Naive thymus-derived CD4-positive, alpha-beta T cell (primary cell): ENCODE measurements around the gene FAM13A. TPM values are rescaled to one million over a fixed set of nuclear protein-coding genes. Genes with fewer than 3 reads are reported as not detected.
A peak's percentile ranks its signal among the peaks of the same experiment; 100 is the strongest.

ENCODE experiments used
- ATAC-seq: fragments of 150-1000 bp; cut with Tn5 transposase; 2 replicates; pipeline ENCODE4 v1.10.0; 2021; ENCODE audit warnings: mild to moderate bottlenecking, moderate library complexity
- CTCF ChIA-PET: fragments of 350-600 bp; sonication (Branson Sonifier 250); formaldehyde crosslinking; loops from one replicate; lab custom pipeline; 2021; ENCODE audit warnings: antibody characterized with exemption; lab: Charles Lee
- POLR2A ChIA-PET: fragments of 350-600 bp; sonication (Branson Sonifier 250); formaldehyde crosslinking; loops from one replicate; lab custom pipeline; 2021; ENCODE audit warnings: antibody characterized with exemption, inconsistent platforms; lab: Charles Lee
- DNase-seq, 9 donors: peaks; one replicate each; pipeline versions ENCODE4 v3.0.0 to v3.0.0-alpha.2; 2020 to 2022; ENCODE audit warnings: mixed read lengths in 1 of 9
- H3K27ac ChIP-seq: one replicate; pipeline ENCODE4 v1.7.0; 2013; ENCODE audit warnings: mild to moderate bottlenecking, low read depth, low read length, moderate library complexity
- H3K27me3 ChIP-seq, 2 donors: one replicate each; pipeline ENCODE4 v1.7.0; 2013; ENCODE audit warnings: low read length in 2 of 2, mild to moderate bottlenecking in 2 of 2, moderate library complexity in 2 of 2; ENCODE audit not compliant: control insufficient read depth in 2 of 2, insufficient read depth in 2 of 2
- H3K36me3 ChIP-seq, 3 experiments: 1 replicate in 2 of 3; 2 replicates in 1 of 3; pipeline ENCODE4 v1.7.0; 2013; ENCODE audit warnings: low read length in 3 of 3, mild to moderate bottlenecking in 3 of 3, moderate library complexity in 1 of 3; ENCODE audit not compliant: insufficient read depth in 3 of 3, control insufficient read depth in 2 of 3
- H3K4me1 ChIP-seq, 2 donors: one replicate each; pipeline ENCODE4 v1.7.0; 2013; ENCODE audit warnings: low read length in 2 of 2, mild to moderate bottlenecking in 2 of 2, moderate library complexity in 1 of 2; ENCODE audit not compliant: control insufficient read depth in 2 of 2, insufficient read depth in 2 of 2
- H3K4me3 ChIP-seq: 2 replicates; pipeline ENCODE4 v1.7.0; 2013; ENCODE audit warnings: mild to moderate bottlenecking, low read length
- H3K9me3 ChIP-seq, 3 experiments: 1 replicate in 2 of 3; 2 replicates in 1 of 3; pipeline ENCODE4 v1.7.0; 2013; ENCODE audit warnings: low read length in 3 of 3; ENCODE audit not compliant: control insufficient read depth in 2 of 3
- H3K27ac Mint-ChIP-seq, 9 donors: one replicate each; pipeline ENCODE4 v1.8.0; 2020 to 2022; ENCODE audit warnings: mixed read lengths in 9 of 9, mild to moderate bottlenecking in 8 of 9, moderate library complexity in 5 of 9, inconsistent platforms in 2 of 9
- H3K27me3 Mint-ChIP-seq, 5 donors: one replicate each; pipeline ENCODE4 v1.8.0; 2021 to 2022; ENCODE audit warnings: mixed read lengths in 5 of 5, mild to moderate bottlenecking in 1 of 5
- H3K36me3 Mint-ChIP-seq, 5 donors: one replicate each; pipeline ENCODE4 v1.8.0; 2020 to 2022; ENCODE audit warnings: mixed read lengths in 5 of 5, mild to moderate bottlenecking in 3 of 5, inconsistent platforms in 1 of 5
- H3K4me1 Mint-ChIP-seq, 7 donors: one replicate each; pipeline ENCODE4 v1.8.0; 2020 to 2022; ENCODE audit warnings: mixed read lengths in 7 of 7, mild to moderate bottlenecking in 3 of 7, inconsistent platforms in 1 of 7
- H3K4me3 Mint-ChIP-seq, 10 donors: one replicate each; pipeline ENCODE4 v1.8.0; 2020 to 2022; ENCODE audit warnings: mild to moderate bottlenecking in 10 of 10, mixed read lengths in 10 of 10, moderate library complexity in 6 of 10, inconsistent platforms in 2 of 10
- H3K9me3 Mint-ChIP-seq, 11 donors: one replicate each; pipeline ENCODE4 v1.8.0; 2020 to 2022; ENCODE audit warnings: mixed read lengths in 11 of 11, mild to moderate bottlenecking in 4 of 11, inconsistent platforms in 1 of 11, moderate library complexity in 1 of 11
- intact Hi-C, 2 donors: fragments of 100-400 bp; cut with micrococcal nuclease; formaldehyde crosslinking; loops; one replicate each; pipeline ENCODE4 v1.15.1; 2023
- polyA plus RNA-seq, 2 donors: library from polyadenylated mRNA; unstranded; fragments of 300-500 nt; fragmentation: Illumina TruSeq; gene quantifications; one replicate each; pipeline ENCODE4 v1.2.3, GENCODE V29; 2021
- total RNA-seq, 6 experiments: library from RNA in 5 of 6; stranded (reverse) in 5 of 6; gene quantifications; 1 replicate in 5 of 6; 2 replicates in 1 of 6; pipeline ENCODE4 v1.2.3 and lab custom pipeline; 2021 to 2026

FAM13A gene
- total and polyA plus RNA-seq, 7 experiments from 2014 or later: 4.5 to 60.4 (median 10.2) TPM

DNA sequence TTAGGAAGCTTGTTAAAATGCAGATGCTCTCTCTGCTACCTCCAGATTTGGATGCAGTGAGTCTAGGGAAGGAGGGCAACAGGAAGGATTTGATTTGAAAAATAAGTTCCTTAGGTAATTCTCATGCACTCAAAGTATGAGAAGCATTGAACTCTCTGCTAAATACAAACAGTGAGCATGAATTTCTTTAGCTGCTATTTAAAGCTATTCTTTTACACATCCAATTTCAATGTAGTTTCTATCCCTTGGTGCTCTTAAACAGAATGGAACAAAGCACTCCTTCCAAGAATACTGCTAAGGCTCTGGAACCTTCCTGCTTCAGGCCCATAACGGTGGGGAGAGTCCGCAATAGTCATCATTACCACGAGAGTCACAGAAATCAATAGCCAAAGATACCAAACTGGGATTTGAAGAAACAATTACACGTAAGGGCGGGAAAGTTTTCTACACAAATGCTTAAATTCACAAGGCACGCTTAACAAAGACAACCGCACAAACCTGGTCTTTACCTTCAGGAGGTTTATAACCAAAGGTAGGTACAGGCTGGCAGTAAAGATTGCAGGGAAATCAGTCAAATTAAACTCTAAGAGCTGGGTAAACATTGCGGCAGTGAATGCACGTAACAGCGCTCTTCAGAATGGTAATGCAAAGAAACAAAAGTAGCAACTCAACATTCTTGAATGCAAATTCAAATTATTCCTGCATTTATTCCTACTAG, 236.1 kb downstream of the FAM13A start:
- Histone ChIP-seq H3K9me3 (no peaks in the 10 kb centered on the region), H3K27me3 (no peaks in the 10 kb centered on the region), H3K27ac (peak overlapping the region; percentile 83), H3K36me3 (no peaks in the 10 kb centered on the region), H3K4me3 (peak overlapping the region; percentile 11), H3K4me1 (peaks cover 0 to 13% of the 10 kb centered on the region in 2 donors)
- POLR2A ChIA-PET: interaction anchor here (0.6 to 2.8 kb wide), 3 partner anchors 124 to 202 kb away, joined by 3 to 18 read pairs (median 6); no protein-coding TSS in a partner anchor
- DNase-seq (no peak), ATAC-seq (no peak)
- CTCF ChIA-PET: interaction anchor here (0.5 to 7.4 kb wide), 6 partner anchors 8 to 607 kb away, joined by 3 to 199 read pairs (median 5); no protein-coding TSS in a partner anchor
- H3K4me3 Mint-ChIP-seq: peak overlapping the region in 9 of 10 donors; percentile 76 to 97 (median 88)
- H3K27ac Mint-ChIP-seq: peak overlapping the region; percentile 28 to 96 (median 87)
- no peaks in the 10 kb centered on the region for H3K9me3 Mint-ChIP-seq
- H3K27me3 Mint-ChIP-seq: peaks cover 0 to 6% (median 0%) of the 10 kb centered on the region in 5 donors
- H3K36me3 Mint-ChIP-seq: peaks cover 0 to 22% (median 0%) of the 10 kb centered on the region in 5 donors
- intact Hi-C loops: loop anchor here (5.0 to 10.0 kb wide), 9 partner anchors 66 to 1886 kb away; partner anchors contain the start of genes AFF1 (in 1 of the 2), GPRIN3 (in 1 of the 2), HERC6 (in 1 of the 2) and KLHL8 (in 1 of the 2)
- H3K4me1 Mint-ChIP-seq: peaks cover 0 to 63% (median 50%) of the 10 kb centered on the region in 7 donors

DNA sequence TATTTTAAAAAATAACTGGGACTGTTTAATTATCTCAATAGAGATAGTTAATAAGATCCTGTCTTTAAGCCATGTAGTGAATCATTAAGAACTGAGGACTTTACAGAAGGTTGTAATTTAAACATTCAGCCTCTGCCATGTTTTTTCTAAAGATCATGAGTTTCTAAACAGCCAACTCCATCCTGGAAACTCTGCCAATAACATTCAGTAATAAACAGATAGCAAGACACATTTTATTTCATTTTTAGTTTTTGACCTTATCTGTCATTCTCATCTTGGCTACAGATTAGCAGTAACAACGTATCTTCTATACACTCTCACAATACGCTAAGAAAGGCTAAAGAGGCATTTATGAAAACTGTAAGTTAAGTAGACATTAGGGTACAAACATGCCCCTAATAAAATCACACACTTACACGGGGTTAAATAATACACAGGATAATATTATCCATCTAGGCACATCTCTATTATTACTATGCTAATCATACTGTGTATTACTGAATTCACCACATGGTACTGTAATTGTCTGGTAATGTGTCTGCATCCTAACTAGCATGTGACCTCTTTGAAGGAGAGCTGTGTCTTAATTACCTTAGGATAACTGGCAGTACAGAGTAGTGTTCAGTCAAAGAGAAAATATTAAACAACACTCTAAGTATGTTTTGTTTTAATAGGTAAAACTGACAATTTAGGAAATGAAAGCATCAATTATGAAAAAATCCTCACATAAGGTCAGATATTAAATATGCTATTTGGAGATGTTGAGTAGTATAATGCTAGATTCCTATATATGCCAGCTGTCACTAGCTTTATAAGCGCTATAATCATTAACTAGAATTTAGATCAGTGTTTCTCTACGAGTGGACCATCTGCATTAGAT, 236.9 kb downstream of the FAM13A start:
- no peaks in the 10 kb centered on the region for H3K36me3 ChIP-seq
- no peaks in the 10 kb centered on the region for H3K9me3 ChIP-seq
- peaks cover 0 to 13% of the 10 kb centered on the region in 2 donors for H3K4me1 ChIP-seq
- H3K4me1 Mint-ChIP-seq: peaks cover 0 to 67% (median 50%) of the 10 kb centered on the region in 7 donors
- H3K27ac Mint-ChIP-seq: peak overlapping the region; percentile 28 to 96 (median 87)
- peaks cover 0 to 7% (median 0%) of the 10 kb centered on the region in 5 donors for H3K27me3 Mint-ChIP-seq
- H3K9me3 Mint-ChIP-seq: no peaks in the 10 kb centered on the region
- intact Hi-C loops: loop anchor here (5.0 to 10.0 kb wide), 11 partner anchors 67 to 1885 kb away; partner anchors contain the start of genes AFF1 (in 1 of the 2), GPRIN3 (in 1 of the 2), HERC6 (in 1 of the 2) and KLHL8 (in 1 of the 2)
- POLR2A ChIA-PET: interaction anchor here (0.6 to 2.8 kb wide), 4 partner anchors 9 to 207 kb away, joined by 3 to 18 read pairs (median 4); no protein-coding TSS in a partner anchor
- no peaks in the 10 kb centered on the region for H3K27me3 ChIP-seq
- DNase-seq: no peak
- ATAC-seq: no peak
- H3K27ac ChIP-seq: peak overlapping the region; percentile 83
- CTCF ChIA-PET: interaction anchor here (0.7 to 7.4 kb wide), 9 partner anchors 9 to 285 kb away, joined by 3 to 199 read pairs (median 4); no protein-coding TSS in a partner anchor
- H3K36me3 Mint-ChIP-seq: peaks cover 0 to 22% (median 0%) of the 10 kb centered on the region in 5 donors
- peak overlapping the region; percentile 11 for H3K4me3 ChIP-seq
- peak overlapping the region in 9 of 10 donors; percentile 76 to 97 (median 88) for H3K4me3 Mint-ChIP-seq

DNA sequence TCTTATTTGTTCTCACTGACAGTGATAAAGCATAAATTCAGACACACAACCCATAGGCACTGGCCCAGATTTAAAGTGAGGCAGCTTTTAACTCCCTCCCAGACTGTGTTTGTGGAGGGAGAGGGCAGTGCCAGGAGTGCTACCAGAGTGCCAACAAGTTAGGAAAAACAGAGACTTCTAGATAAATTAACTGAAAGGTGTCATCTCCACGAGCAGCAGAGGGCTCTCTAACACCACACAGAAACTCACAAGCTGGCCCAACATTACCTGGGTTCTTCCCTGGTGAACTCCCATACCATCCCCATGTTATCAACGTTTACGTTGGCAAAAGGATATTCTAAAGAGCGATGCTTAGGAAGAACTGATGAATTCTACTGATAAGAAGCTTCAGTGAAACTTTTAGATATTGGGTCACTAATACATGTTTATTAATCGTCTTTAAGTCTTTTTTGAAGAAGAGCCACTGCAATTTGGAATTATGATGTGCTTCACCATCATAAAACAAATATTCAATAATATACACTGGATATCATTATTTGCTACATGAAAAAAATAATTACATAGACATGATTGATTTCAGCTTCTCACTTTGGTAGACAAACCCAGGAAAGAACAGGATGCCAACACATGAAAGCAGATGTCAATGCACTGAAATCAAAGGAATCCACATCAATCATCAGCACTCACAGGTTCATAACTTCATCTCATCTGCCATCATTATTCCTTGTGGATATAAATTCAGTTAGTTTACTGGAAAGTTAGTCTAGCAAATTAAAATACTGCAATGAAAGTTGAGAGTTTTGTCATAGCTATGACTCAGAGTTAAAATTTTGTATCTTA, 238.1 kb downstream of the FAM13A start:
- POLR2A ChIA-PET: interaction anchor here (0.5 to 2.8 kb wide), 4 partner anchors 204 to 297 kb away, joined by 3 to 18 read pairs (median 3); no protein-coding TSS in a partner anchor

DNA sequence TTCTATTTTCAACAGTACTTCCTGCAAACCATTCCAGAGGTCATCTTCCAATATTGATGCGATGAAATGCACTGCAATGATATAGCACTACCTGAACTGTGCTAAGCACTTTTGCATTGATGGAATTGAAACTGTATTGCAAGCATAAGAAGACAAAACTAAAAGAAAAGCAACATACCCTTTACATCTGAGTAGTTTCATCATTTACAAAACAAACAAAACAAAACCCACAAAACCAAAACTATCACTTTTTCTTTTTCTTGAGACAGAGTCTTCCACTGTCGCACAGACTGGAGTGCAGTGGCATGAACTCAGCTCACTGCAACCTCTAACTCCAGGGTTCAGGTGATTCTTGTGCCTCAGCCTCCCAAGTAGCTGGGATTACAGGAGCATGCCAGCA, 239.2 kb downstream of the FAM13A start:
- DNase-seq: no peak
- Histone ChIP-seq H3K4me1 (peaks cover 0 to 9% of the 10 kb centered on the region in 2 donors), H3K9me3 (no peaks in the 10 kb centered on the region), H3K27me3 (no peaks in the 10 kb centered on the region), H3K4me3 (no peak overlapping the region), H3K27ac (no peak overlapping the region), H3K36me3 (no peaks in the 10 kb centered on the region)
- ChIA-PET POLR2A (interaction anchor here (0.8 kb wide), 1 partner anchor 208 kb away, joined by 3 read pairs; no protein-coding TSS in a partner anchor), CTCF (interaction anchor here (0.6 to 7.4 kb wide), 5 partner anchors 15 to 278 kb away, joined by 3 to 199 read pairs (median 4); no protein-coding TSS in a partner anchor)
- H3K27ac Mint-ChIP-seq: no peak overlapping the region
- H3K27me3 Mint-ChIP-seq: peaks cover 0 to 8% (median 6%) of the 10 kb centered on the region in 5 donors
- peaks cover 0 to 22% (median 0%) of the 10 kb centered on the region in 5 donors for H3K36me3 Mint-ChIP-seq
- peak overlapping the region in 2 of 10 donors; percentile 14 to 38 for H3K4me3 Mint-ChIP-seq
- intact Hi-C loops: loop anchor here (1.0 to 5.0 kb wide), 5 partner anchors 207 to 620 kb away; partner anchors contain the start of gene TIGD2 (in 1 of the 2)
- H3K9me3 Mint-ChIP-seq: no peaks in the 10 kb centered on the region
- ATAC-seq: no peak
- H3K4me1 Mint-ChIP-seq: peaks cover 0 to 85% (median 44%) of the 10 kb centered on the region in 7 donors

More for the DNA sequence above, 238.1 kb downstream of the FAM13A start:
- H3K4me3 Mint-ChIP-seq: peak overlapping the region in 9 of 10 donors; percentile 47 to 94 (median 64)
- peaks cover 0 to 79% (median 50%) of the 10 kb centered on the region in 7 donors for H3K4me1 Mint-ChIP-seq
- CTCF ChIA-PET: interaction anchor here (0.6 to 7.4 kb wide), 18 partner anchors 8 to 1095 kb away, joined by 3 to 199 read pairs (median 4); no protein-coding TSS in a partner anchor
- no peaks in the 10 kb centered on the region for H3K9me3 Mint-ChIP-seq
- H3K27ac Mint-ChIP-seq: peak overlapping the region in 8 of 9 donors; percentile 28 to 96 (median 80)
- Histone ChIP-seq H3K4me1 (peaks cover 0 to 11% of the 10 kb centered on the region in 2 donors), H3K27me3 (no peaks in the 10 kb centered on the region), H3K27ac (peak overlapping the region; percentile 38), H3K4me3 (no peak overlapping the region), H3K36me3 (no peaks in the 10 kb centered on the region), H3K9me3 (no peaks in the 10 kb centered on the region)
- ATAC-seq: peak; percentile 28
- H3K27me3 Mint-ChIP-seq: peaks cover 0 to 8% (median 4%) of the 10 kb centered on the region in 5 donors
- intact Hi-C loops: loop anchor here (1.0 to 5.0 kb wide), 5 partner anchors 205 to 618 kb away; partner anchors contain the start of gene TIGD2 (in 1 of the 2)
- H3K36me3 Mint-ChIP-seq: peaks cover 0 to 22% (median 0%) of the 10 kb centered on the region in 5 donors
- peak in 8 of 9 donors; percentile 10 to 65 (median 52) for DNase-seq

DNA sequence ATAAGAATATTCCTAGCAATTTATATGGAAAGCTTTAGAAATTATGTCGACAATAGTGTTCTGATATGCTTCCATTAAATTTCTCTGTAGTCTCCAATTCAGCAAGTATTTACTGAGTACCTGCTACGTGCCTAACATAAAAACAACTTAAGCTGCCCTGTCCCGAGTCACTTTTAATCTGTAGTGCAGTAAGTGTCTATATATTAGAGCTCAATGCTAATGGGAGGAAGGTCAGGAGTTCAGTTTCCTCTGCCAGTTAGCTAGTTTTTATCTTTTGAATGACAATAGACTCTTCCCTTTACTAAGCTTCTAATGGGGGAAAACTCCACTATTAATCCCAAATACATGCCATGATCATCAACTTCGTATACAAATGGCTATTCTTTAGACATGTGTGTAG, 240.6 kb downstream of the FAM13A start:
- H3K9me3 Mint-ChIP-seq: no peaks in the 10 kb centered on the region
- Histone ChIP-seq H3K27me3 (no peaks in the 10 kb centered on the region), H3K36me3 (peaks cover 0 to 7% (median 0%) of the 10 kb centered on the region in 3 experiments), H3K27ac (no peak overlapping the region), H3K4me1 (peaks cover 0 to 9% of the 10 kb centered on the region in 2 donors), H3K4me3 (no peak overlapping the region), H3K9me3 (no peaks in the 10 kb centered on the region)
- H3K36me3 Mint-ChIP-seq: peaks cover 0 to 24% (median 0%) of the 10 kb centered on the region in 5 donors
- intact Hi-C loops: loop anchor here in 1 of 2 donors (5.0 kb wide), 2 partner anchors 341 to 621 kb away; no protein-coding TSS in a partner anchor
- peaks cover 0 to 85% (median 36%) of the 10 kb centered on the region in 7 donors for H3K4me1 Mint-ChIP-seq
- ChIA-PET POLR2A (no interaction called here), CTCF (interaction anchor here (7.4 kb wide), 1 partner anchor 207 kb away, joined by 199 read pairs; no protein-coding TSS in a partner anchor)
- peaks cover 0 to 8% (median 6%) of the 10 kb centered on the region in 5 donors for H3K27me3 Mint-ChIP-seq
- peak overlapping the region in 2 of 10 donors; percentile 23 to 25 for H3K4me3 Mint-ChIP-seq
- no peak overlapping the region for H3K27ac Mint-ChIP-seq
- DNase-seq (no peak), ATAC-seq (no peak)
